HG03095 (cell line): ENCODE measurements around the gene MSI1.

Experiments used
- ATAC-seq: cut with Tn5 transposase; IDR thresholded peaks from one replicate; pipeline ENCODE4 v1.9.1; 2021; ENCODE audit warnings: moderate library complexity; ENCODE audit not compliant: unreplicated experiment

The MSI1 gene

DNA sequence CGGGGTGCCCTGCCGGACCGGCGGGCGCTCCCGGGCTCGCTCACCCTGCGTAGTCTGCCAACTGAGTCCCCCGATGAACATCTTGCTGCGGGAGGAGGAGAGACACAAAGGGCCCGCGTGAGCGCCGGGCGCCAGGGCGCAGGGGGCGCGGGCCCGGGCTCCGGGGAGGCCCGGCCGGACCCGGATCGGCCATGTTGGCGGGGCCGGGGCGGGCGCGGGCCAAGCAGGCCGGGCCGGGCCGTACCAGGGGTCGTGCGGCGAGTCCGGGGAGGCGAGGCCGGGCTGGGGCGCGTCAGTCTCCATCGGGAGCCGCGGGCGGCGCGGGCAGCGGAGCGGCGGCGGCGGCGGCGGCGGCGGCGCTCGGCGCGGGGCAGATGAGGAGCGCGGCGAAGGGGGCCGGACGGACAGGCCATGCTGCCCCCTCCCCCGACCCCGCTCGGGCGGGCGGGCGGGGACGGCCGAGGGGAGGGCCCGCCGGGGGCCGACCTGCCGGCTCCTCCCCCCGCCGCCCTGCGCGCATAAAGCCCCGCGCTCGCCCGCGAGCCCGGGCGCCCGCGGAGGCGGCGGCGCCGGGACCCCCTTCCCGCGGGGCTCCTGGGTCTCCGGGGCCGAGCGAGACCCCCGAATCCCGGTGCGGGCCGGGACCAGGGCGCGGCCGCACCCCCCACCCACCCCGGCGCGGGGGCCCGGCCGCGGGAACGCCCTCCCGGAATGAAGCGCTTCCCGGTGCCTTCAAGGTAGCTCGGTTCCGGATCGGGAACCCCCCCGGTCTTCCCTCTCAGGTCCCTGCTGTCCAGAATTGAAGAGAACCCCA, at the start of gene MSI1:
Gene MSI1, minus strand, starts transcription at position 376 of the 814 bp plus-strand sequence. Its CDS starts 73 bp downstream, at position 303.
- no peak for ATAC-seq

DNA sequence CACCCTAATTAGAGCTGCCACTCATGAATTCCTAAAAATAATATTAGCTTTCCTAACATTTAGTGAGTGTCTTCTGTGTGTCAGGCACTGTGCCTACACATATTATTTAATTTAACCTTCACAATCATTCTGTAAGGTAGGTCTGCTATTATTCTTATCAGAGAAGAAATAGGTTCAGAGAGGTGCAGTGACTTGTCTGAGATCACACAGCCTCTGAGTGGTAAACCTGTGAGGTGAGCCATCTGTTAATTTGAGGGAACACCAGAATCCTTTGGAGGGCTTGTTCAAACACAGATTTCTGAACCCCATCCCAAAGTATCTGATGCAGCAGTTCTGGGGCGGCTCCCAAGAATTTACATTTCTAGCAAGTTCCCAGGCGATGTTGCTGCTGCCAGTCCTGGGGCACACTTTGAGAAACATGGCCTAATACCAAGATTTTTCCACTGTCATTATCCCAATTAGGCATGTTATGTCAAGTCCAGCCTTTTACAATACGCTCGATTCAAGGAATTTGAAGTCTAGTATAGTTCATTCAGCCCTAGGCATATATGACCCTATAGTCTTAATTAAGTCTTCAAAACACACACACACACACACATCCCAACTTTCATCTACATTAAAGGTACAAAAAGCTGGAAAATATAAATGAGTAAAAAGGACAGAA, 49.1 kb upstream of the MSI1 start:
- no peak for ATAC-seq

DNA sequence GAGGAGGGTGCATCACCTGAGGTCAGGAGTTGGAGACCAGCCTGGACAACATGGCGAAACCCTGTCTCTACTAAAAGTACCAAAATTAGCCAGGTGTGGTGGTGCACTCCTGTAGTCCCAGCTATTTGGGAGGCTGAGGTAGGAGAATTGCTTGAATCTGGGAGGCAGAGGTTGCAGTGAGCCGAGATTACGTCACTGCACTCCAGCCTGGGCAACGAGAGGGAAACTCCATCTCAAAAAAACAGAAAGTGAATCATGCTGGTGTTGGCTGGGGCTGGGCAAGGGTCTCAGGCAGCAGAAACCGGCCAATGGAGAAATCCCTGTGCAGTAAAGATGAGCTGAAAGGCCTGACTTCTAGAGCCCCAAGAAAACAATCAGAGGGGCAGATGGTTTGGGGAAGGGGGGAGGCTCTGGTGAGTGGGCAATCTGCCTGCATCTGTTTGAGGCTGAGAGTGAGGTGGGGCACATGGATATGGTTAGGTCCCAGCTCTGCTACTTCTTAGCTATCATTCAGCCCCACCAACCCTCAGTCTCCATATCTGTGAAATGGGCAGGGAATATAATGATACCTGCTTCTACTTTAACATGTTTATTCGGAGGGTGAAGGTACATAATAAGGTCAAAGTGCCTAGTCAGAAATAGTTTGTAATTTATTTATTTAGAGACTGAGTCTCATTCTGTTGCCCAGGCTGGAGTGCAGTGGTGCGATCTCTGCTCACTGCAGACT, 47.7 kb upstream of the MSI1 start:
- ATAC-seq, result no peak

GRCh38 chr12:120413901-120414695, 45.1 kb upstream of the MSI1 start:
- ATAC-seq, result no peak

DNA sequence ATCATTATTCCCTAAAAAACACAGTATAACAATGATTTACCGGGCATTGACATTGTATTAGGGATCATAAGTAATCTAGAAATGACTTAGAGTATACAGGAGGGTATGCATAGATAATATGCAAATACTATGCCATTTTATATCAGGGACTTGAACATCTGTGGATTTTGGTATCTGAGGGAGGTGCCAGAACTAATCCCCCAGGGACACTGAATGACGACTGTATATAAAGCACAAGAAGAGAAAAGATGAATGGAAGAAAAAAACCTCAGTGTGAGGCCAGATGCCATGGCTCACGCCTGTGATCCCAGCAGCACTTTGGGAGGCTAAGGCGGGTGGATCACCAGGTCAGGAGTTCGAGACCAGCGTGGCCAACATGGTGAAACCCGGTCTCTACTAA, 43.5 kb upstream of the MSI1 start:
- no peak for ATAC-seq

DNA sequence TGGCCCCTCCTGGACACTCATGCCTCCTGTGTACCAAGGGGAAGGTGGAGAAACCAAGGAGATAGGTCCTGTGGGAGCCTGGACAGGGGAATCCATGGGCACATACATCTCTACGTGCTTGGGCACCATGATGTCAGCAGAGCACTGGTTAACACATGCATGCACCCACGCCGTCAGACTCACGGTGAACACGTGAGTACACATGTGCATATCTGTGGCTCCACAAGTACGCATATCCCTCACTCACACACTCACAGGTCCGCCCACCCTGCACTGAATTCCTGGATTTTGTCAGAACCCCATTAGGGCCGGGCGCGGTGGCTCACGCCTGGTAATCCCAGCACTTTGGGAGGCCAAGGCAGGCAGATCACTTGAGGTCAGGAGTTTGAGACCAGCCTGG, 39.8 kb upstream of the MSI1 start:
- no peak for ATAC-seq

DNA sequence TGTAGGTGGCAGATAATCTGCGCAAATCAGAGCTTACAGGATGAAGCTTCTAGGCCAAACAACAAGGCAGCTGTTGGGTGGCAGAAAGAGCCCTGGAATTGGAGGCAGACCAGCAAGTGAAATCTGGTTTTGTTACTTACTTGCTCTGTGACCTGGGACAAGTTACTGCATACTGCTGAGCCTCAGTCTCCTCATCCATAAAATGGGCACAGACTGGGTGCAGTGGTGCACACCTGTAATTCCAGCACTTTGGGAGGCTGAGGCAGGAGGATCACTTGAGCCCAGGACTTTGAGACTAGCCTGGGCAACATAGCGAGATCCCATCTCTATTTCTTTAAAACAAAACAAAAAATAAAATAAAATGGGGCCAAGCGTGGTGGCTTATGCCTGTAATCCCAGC, 37.6 kb upstream of the MSI1 start:
- no peak for ATAC-seq

DNA sequence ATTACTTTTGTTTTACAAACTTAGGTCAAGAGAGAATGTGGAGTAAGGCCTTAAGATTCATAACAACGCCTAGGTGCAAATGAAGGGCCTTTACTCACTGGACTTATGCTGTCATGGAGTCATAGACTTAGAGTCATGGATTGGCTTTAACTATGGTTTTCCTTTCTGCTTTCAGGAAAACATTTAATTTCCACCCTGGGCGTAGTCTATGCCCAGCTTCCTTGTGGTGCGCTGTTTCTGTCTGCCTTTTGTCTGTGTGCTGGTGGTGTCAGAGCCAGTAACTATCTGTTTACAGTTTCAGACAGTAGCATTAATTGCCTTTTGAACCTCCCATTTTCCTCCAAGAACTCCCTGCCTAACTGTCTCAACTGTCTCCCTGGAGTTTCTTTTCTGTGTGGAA, 37.1 kb upstream of the MSI1 start:
- ATAC-seq, result no peak

DNA sequence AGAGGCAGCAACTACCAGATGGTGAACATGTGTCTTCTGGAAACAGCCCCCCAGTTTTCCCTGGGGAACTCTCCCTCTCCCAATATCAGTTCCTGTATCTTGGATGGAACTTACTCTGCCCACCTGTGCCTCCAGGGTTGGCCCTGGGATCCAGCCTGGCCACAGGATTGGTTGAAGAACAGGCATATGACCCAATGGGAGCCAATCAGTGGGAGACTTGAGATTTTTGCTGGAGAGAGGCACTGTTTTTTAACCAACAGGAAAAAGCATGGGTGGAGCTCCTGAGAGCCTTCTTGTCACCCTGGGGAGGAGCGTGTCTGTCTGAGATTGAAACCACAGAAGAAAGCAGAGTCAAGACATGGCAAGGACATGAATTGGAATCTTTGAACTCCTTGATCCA, 35.3 kb upstream of the MSI1 start:
- no peak for ATAC-seq

DNA sequence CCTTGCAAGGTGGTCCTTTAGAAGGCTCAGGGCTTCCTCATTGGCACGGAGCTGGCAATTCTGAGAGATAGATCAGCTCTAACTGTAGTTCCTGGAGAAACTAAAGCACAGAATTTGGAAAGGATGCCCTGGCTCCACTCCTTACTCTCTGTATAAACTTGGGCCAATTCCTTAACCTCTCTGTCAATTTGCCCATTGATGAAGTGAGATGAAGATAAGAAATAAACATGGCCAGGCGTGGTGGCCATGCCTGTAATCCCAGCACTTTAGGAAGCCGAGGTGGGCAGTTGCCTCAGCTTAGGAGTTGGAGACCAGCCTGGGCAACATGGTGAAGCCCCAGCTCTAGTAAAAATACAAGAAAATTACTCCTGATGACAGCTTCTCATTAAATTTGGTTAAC, 34.9 kb upstream of the MSI1 start:
- no peak for ATAC-seq

GRCh38 chr12:120402217-120402616, 33.3 kb upstream of the MSI1 start:
- ATAC-seq, result no peak

GRCh38 chr12:120399531-120399930, 30.6 kb upstream of the MSI1 start:
- no peak for ATAC-seq

GRCh38 chr12:120397824-120398540, 29.0 kb upstream of the MSI1 start:
- no peak for ATAC-seq

DNA sequence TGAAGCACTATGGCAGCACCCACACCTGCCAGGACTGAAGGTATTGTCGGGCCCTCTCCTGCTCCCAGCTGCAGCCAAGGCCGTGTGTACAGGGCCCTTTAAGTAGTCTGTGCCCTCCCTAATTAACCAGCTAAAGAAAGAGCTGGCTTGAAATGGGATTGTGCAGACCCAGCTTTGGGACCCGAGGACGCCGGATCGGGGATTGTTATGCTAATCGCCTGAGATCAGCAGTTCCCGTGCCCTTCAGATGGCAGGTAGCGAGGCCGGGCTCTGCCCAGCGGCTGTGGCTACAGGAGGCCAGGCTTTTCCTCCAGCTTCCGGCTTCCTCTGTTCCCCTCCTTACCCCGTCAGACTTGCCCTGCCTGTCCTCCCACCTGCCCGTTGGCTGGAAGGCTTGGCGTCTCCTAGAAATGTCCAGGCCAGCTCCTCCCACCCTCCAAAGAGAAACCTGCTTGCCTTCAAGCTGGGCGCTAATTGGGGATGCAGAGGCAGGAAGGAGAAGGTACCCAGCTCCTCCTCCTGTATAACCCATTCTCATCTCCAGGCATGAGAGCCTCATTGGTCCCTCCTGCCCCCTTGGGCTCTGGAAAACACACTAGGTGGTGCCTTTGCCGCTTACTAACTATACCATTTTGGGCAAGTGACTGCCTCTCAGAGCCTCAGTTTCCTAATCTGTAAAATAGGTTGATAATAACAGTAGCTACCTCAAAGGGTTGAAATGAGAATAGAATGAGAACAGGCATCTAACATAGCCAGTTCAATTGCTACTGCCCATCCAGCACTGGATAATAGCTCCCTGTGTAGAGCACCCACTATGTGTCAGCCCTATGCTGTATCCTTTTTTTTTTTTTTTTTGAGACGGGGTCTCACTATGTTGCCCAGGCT, 25.8 kb upstream of the MSI1 start:
- ATAC-seq, result no peak

- no peak for ATAC-seq
Measured at GRCh38 chr12:120390540-120391120, 21.7 kb upstream of the MSI1 start.

DNA sequence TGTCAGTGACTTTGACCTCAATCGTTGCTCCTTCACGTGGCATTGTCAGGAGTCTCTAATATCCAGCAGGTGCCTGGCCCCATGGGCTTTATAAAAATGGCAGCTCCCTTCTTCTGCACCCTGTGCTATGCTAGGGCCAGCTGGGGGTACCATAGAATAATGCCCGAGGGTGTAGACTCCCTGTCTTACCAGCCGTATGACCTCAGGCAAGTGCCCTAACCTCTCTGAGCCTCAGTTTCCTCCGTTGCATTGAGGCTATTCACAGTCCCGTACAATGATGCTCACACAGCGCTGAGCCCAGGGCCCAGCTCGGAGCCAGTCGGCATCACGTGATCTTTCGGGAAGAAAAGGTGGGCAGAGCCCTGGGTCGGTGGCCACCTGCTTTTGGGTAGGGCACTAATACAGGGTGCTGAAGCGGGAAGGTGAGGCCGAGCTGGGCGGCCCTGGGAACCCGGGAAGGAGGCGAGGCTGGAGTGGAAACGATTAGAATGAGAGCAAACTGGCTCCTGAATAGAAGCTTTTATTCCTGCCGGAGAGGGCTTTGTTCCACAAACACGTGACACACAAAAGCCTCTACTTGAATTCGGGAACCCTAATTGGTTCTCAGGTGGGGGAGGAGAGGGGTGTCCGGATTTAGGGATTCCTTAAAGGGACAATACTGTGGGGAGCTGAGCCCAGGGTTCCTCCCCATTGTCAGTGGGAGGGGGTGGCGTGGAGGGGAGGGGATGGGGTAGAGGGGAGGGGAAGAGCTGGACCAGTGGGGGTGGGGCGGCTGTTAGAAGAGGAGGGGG, 19.9 kb upstream of the MSI1 start:
- ATAC-seq, result no peak

- no peak for ATAC-seq
Measured at GRCh38 chr12:120381752-120382419, 12.9 kb upstream of the MSI1 start.

DNA sequence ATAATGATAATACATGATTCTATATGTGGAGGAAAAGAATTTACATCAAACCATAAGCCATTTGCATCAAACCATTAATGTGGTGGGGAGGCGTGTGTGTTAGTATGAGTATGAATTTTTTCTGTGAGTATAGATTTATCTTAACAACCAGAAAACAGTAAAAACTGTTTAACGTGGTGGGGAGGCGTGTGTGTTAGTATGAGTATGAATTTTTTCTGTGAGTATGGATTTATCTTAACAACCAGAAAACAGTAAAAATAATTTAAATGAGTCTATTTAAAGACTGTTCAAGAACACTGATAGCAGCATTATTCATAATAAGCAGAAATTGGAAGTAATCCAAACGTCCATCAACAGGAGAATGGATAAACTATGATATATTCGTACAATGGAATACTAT, 9.1 kb upstream of the MSI1 start:
- ATAC-seq, result no peak
